IMR-90 (cell line): ENCODE results near the gene PSPH.

Experiments used
- BHLHE40 ChIP-seq: fragments of 150-350 bp; IDR thresholded peaks from 2 replicates; pipeline ENCODE4 v1.6.1; 2016; ENCODE audit warnings: mild to moderate bottlenecking, low read depth, low read length
- FOS ChIP-seq: fragments of 150-350 bp; IDR thresholded peaks from 2 replicates; pipeline ENCODE4 v1.6.1; 2016; ENCODE audit warnings: low read depth, low read length
- MAZ ChIP-seq: IDR thresholded peaks from 2 replicates; pipeline ENCODE4 v1.6.1; 2012; ENCODE audit warnings: low read depth, mild to moderate bottlenecking, low read length, improper control_type of control experiment, moderate library complexity, borderline replicate concordance
- POLR2A ChIP-seq: IDR thresholded peaks from 2 replicates; pipeline ENCODE4 v1.6.1; 2012; ENCODE audit warnings: mild to moderate bottlenecking, low read depth, low read length
- RAD21 ChIP-seq: IDR thresholded peaks from 2 replicates; pipeline ENCODE4 v1.6.1; 2012; ENCODE audit warnings: low read length, improper control_type of control experiment
- RCOR1 ChIP-seq: IDR thresholded peaks from 2 replicates; pipeline ENCODE4 v1.6.1; 2012; ENCODE audit warnings: mild to moderate bottlenecking, low read length, improper control_type of control experiment; ENCODE audit not compliant: insufficient replicate concordance
- TF ChIP-seq, protein P1 (sequence below): conservative IDR thresholded peaks from 2 replicates; pipeline ENCODE4 v1.5.1; 2012; ENCODE audit warnings: mild to moderate bottlenecking, low read depth, low read length, improper control_type of control experiment
- TF ChIP-seq, protein P2 (sequence below): fragments of 150-350 bp; IDR thresholded peaks from 2 replicates; pipeline ENCODE4 v1.6.1; 2017; ENCODE audit warnings: mild to moderate bottlenecking, antibody characterized with exemption, low read length, low read depth
- TF ChIP-seq, protein P3 (sequence below): fragments of 150-350 bp; IDR thresholded peaks from 2 replicates; pipeline ENCODE4 v1.6.1; 2016; ENCODE audit warnings: low read depth, mild to moderate bottlenecking, low read length, moderate library complexity, borderline replicate concordance

DNA sequence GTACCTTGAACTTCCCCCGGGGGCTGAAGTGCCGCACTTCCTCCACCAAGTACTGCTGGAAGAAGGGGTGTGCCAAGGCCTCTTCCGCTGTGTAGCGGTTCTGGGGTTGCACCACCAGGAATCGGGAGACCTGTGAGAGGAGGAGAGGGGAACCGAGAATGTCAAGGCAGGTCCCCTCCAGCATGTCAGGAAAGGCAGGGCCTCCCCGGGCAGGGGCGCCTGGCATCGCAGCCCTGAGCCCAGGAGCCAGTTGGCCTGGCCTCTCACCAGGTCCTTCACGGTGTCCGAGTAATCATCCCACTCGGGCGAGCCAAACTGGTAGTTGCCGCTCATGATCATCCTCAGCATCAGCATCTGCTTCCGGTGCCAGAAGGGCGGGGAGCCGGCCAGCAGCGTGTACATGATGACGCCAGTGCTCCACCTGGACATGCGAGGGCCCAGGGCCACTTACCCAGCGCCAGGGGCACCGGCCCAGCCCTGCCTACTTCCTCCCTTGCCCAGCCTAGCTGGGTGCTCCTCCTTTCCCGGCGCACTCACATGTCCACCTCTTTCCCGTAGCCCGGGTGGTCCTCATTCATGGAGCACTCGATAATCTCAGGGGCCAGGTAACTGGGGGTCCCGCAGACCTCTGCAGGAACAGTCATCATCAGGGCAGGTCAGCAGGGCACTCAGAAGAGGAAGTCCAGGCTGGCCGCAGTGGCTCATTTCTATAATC lies 30.5 kb upstream of the PSPH start:
- TF ChIP-seq, protein P1, sequence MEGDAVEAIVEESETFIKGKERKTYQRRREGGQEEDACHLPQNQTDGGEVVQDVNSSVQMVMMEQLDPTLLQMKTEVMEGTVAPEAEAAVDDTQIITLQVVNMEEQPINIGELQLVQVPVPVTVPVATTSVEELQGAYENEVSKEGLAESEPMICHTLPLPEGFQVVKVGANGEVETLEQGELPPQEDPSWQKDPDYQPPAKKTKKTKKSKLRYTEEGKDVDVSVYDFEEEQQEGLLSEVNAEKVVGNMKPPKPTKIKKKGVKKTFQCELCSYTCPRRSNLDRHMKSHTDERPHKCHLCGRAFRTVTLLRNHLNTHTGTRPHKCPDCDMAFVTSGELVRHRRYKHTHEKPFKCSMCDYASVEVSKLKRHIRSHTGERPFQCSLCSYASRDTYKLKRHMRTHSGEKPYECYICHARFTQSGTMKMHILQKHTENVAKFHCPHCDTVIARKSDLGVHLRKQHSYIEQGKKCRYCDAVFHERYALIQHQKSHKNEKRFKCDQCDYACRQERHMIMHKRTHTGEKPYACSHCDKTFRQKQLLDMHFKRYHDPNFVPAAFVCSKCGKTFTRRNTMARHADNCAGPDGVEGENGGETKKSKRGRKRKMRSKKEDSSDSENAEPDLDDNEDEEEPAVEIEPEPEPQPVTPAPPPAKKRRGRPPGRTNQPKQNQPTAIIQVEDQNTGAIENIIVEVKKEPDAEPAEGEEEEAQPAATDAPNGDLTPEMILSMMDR, result no peak
- no peak for TF ChIP-seq POLR2A
- no peak for TF ChIP-seq RAD21
- TF ChIP-seq, protein P2, sequence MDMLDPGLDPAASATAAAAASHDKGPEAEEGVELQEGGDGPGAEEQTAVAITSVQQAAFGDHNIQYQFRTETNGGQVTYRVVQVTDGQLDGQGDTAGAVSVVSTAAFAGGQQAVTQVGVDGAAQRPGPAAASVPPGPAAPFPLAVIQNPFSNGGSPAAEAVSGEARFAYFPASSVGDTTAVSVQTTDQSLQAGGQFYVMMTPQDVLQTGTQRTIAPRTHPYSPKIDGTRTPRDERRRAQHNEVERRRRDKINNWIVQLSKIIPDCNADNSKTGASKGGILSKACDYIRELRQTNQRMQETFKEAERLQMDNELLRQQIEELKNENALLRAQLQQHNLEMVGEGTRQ, result no peak
- TF ChIP-seq MAZ, result no peak
- TF ChIP-seq FOS, result no peak
- TF ChIP-seq BHLHE40, result no peak
- TF ChIP-seq RCOR1, result no peak
- TF ChIP-seq, protein P3, sequence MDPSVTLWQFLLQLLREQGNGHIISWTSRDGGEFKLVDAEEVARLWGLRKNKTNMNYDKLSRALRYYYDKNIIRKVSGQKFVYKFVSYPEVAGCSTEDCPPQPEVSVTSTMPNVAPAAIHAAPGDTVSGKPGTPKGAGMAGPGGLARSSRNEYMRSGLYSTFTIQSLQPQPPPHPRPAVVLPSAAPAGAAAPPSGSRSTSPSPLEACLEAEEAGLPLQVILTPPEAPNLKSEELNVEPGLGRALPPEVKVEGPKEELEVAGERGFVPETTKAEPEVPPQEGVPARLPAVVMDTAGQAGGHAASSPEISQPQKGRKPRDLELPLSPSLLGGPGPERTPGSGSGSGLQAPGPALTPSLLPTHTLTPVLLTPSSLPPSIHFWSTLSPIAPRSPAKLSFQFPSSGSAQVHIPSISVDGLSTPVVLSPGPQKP, result no peak
